ENCODE results near the gene LRP10. TPM values are rescaled to one million over a fixed set of nuclear protein-coding genes. Genes with fewer than 3 reads are reported as not detected.

LRP10 gene
- polyA plus RNA-seq, 3 donors = 71.4 to 94.4 (median 83.1) TPM

GRCh38 chr14:22878271-22879246, 7.0 kb downstream of the LRP10 start:
- no peak for DNase-seq (ENCODE audit: extremely low read depth in 1 of 11, low read depth in 9 of 11, low spot score in 4 of 11)

- no peak for DNase-seq (ENCODE audit: extremely low read depth in 1 of 11, low read depth in 9 of 11, low spot score in 4 of 11)
These were observed 10.5 kb downstream of the LRP10 start for GRCh38 chr14:22882064-22882463.

GRCh38 chr14:22882529-22883172, 11.1 kb downstream of the LRP10 start:
- DNase-seq (ENCODE audit: extremely low read depth in 1 of 11, low read depth in 9 of 11, low spot score in 4 of 11) = peak in 8 of 11 donors; percentile 46 to 88 (median 76)

- DNase-seq (ENCODE audit: extremely low read depth in 1 of 11, low read depth in 9 of 11, low spot score in 4 of 11) = peak in 1 of 11 donors; percentile 15
These were observed 11.8 kb downstream of the LRP10 start, which contains the start of gene REM2 for GRCh38 chr14:22883173-22883976. Gene REM2 (plus strand): TSS chr14:22883222. CDS start chr14:22883288, 66 bp downstream.

GRCh38 chr14:22884076-22884737, 12.7 kb downstream of the LRP10 start:
- no peak for DNase-seq (ENCODE audit: extremely low read depth in 1 of 11, low read depth in 9 of 11, low spot score in 4 of 11)

GRCh38 chr14:22884738-22885523, 13.4 kb downstream of the LRP10 start:
- DNase-seq (ENCODE audit: extremely low read depth in 1 of 11, low read depth in 9 of 11, low spot score in 4 of 11) = no peak

GRCh38 chr14:22885975-22886374, 14.4 kb downstream of the LRP10 start:
- no peak for DNase-seq (ENCODE audit: extremely low read depth in 1 of 11, low read depth in 9 of 11, low spot score in 4 of 11)

GRCh38 chr14:22886500-22887259, 15.1 kb downstream of the LRP10 start:
- DNase-seq (ENCODE audit: extremely low read depth in 1 of 11, low read depth in 9 of 11, low spot score in 4 of 11) = peak in 8 of 11 donors; percentile 41 to 80 (median 72)

GRCh38 chr14:22887260-22887989, 15.9 kb downstream of the LRP10 start:
- peak; percentile 67 to 92 (median 81) for DNase-seq (ENCODE audit: extremely low read depth in 1 of 11, low read depth in 9 of 11, low spot score in 4 of 11)

- DNase-seq (ENCODE audit: extremely low read depth in 1 of 11, low read depth in 9 of 11, low spot score in 4 of 11) = no peak
These were observed 16.4 kb downstream of the LRP10 start for GRCh38 chr14:22887990-22888378.

- no peak for DNase-seq (ENCODE audit: extremely low read depth in 1 of 11, low read depth in 9 of 11, low spot score in 4 of 11)
These were observed 17.1 kb downstream of the LRP10 start for GRCh38 chr14:22888662-22889061.

- DNase-seq (ENCODE audit: extremely low read depth in 1 of 11, low read depth in 9 of 11, low spot score in 4 of 11) = no peak
These were observed 18.9 kb downstream of the LRP10 start for GRCh38 chr14:22890416-22890815.

GRCh38 chr14:22892488-22892887, 20.9 kb downstream of the LRP10 start:
- no peak for DNase-seq (ENCODE audit: extremely low read depth in 1 of 11, low read depth in 9 of 11, low spot score in 4 of 11)

GRCh38 chr14:22893706-22894105, 22.2 kb downstream of the LRP10 start:
- DNase-seq (ENCODE audit: extremely low read depth in 1 of 11, low read depth in 9 of 11, low spot score in 4 of 11) = no peak

GRCh38 chr14:22895402-22895801, 23.9 kb downstream of the LRP10 start:
- no peak for DNase-seq (ENCODE audit: extremely low read depth in 1 of 11, low read depth in 9 of 11, low spot score in 4 of 11)

GRCh38 chr14:22896356-22896755, 24.8 kb downstream of the LRP10 start:
- no peak for DNase-seq (ENCODE audit: extremely low read depth in 1 of 11, low read depth in 9 of 11, low spot score in 4 of 11)

- DNase-seq (ENCODE audit: extremely low read depth in 1 of 11, low read depth in 9 of 11, low spot score in 4 of 11) = no peak
These were observed 25.2 kb downstream of the LRP10 start for GRCh38 chr14:22896760-22897159.

Data from renal cortex interstitium (tissue), 11 donors.